Mesendoderm (in vitro differentiated cells): ENCODE data around the gene MAP2K4.

Source experiments
- DNase-seq: peaks from one replicate; pipeline ENCODE4 v3.0.0; 2013
- H2AK5ac ChIP-seq: 2 replicates; pipeline ENCODE4 v1.6.1; 2013; ENCODE audit warnings: low read length, inconsistent platforms
- H2BK120ac ChIP-seq: 2 replicates; pipeline ENCODE4 v1.6.1; 2013; ENCODE audit warnings: low read depth, mild to moderate bottlenecking, low read length, moderate library complexity, mixed read lengths
- H2BK15ac ChIP-seq: replicated peaks from 2 replicates; pipeline ENCODE4 v1.6.1; 2013; ENCODE audit warnings: low read depth, mild to moderate bottlenecking, moderate library complexity
- H2BK5ac ChIP-seq: 2 replicates; pipeline ENCODE4 v1.6.1; 2013; ENCODE audit warnings: low read length, inconsistent platforms
- H3K18ac ChIP-seq: 2 replicates; pipeline ENCODE4 v1.6.1; 2013; ENCODE audit warnings: mild to moderate bottlenecking, low read length, mixed read lengths
- H3K23ac ChIP-seq: one replicate; pipeline ENCODE4 v1.6.1; 2013; ENCODE audit warnings: low read length
- H3K27ac ChIP-seq: 2 replicates; pipeline ENCODE4 v1.5.1; 2013; ENCODE audit warnings: low read depth, mild to moderate bottlenecking, inconsistent platforms, low read length, moderate library complexity
- H3K27me3 ChIP-seq: 2 replicates; pipeline ENCODE4 v1.6.1; 2013; ENCODE audit warnings: low read length, control low read depth, mild to moderate bottlenecking, inconsistent platforms; ENCODE audit not compliant: insufficient read depth, poor library complexity
- H3K36me3 ChIP-seq: 2 replicates; pipeline ENCODE4 v1.6.1; 2013; ENCODE audit warnings: low read length, inconsistent platforms; ENCODE audit not compliant: control insufficient read depth, insufficient read depth
- H3K4ac ChIP-seq: one replicate; pipeline ENCODE4 v1.6.1; 2013; ENCODE audit warnings: low read depth, mild to moderate bottlenecking, low read length, moderate library complexity
- H3K4me1 ChIP-seq: 2 replicates; pipeline ENCODE4 v1.6.1; 2013; ENCODE audit warnings: low read depth, low read length, inconsistent platforms; ENCODE audit not compliant: control insufficient read depth
- H3K4me2 ChIP-seq: 2 replicates; pipeline ENCODE4 v1.6.1; 2013; ENCODE audit warnings: low read length
- H3K4me3 ChIP-seq: 2 replicates; pipeline ENCODE4 v1.5.1; 2013; ENCODE audit warnings: mild to moderate bottlenecking, low read length
- H3K56ac ChIP-seq: one replicate; pipeline ENCODE4 v1.6.1; 2013; ENCODE audit warnings: low read length
- H3K79me1 ChIP-seq: 2 replicates; pipeline ENCODE4 v1.6.1; 2013; ENCODE audit warnings: low read length, inconsistent platforms
- H3K79me2 ChIP-seq: 2 replicates; pipeline ENCODE4 v1.6.1; 2013; ENCODE audit warnings: mild to moderate bottlenecking, low read length; ENCODE audit not compliant: control insufficient read depth, insufficient read depth
- H3K9ac ChIP-seq: 2 replicates; pipeline ENCODE4 v1.6.1; 2013; ENCODE audit warnings: low read length, inconsistent platforms
- H4K5ac ChIP-seq: one replicate; pipeline ENCODE4 v1.6.1; 2013; ENCODE audit warnings: low read length
- H4K8ac ChIP-seq: one replicate; pipeline ENCODE4 v1.6.1; 2013; ENCODE audit warnings: low read depth, mild to moderate bottlenecking, control low read depth, low read length, moderate library complexity
- WGBS: extraction: QIAGEN DNeasy Blood & Tissue Kit; methylation state at CpG from one replicate; pipeline ENCODE4 v1.1.7; 2013; ENCODE audit warnings: low lambda C conversion rate, missing lambda C conversion rate; ENCODE audit not compliant: insufficient coverage; ENCODE audit errors: extremely low coverage; 5-methylcytosine and 5-hydroxymethylcytosine counted together

Gene MAP2K4

GRCh38 chr17:12062249-12062648, 41.6 kb downstream of the MAP2K4 start:
- WGBS, result no CpG with 5 or more reads among the region's 3 CpGs

DNA sequence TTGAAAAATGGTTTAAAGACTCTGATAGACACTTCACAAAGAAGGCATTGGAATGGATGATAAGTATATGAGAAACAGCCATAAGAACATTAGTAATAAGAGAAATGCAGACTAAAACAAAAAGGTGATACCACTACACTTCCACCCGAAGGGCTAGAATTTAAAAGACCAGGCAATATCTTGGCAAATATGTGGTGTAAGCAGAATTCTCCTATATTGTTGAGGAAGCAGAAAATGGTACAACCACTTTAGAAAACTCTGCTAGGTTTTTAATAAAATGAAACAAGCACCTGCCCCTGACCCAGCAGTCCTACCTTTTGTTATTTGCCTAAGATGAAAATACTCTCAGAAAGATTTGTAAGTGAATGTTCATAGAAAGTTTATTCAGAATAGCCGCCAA, 43.7 kb downstream of the MAP2K4 start:
- Histone ChIP-seq H2BK5ac (no peak overlapping the region), H3K79me2 (peaks cover 5% of the 10 kb centered on the region), H3K36me3 (no peaks in the 10 kb centered on the region), H3K79me1 (peaks cover 9% of the 10 kb centered on the region), H3K56ac (no peak overlapping the region), H4K5ac (no peak overlapping the region), H3K4me1 (no peaks in the 10 kb centered on the region), H3K27ac (no peak overlapping the region), H4K8ac (no peak overlapping the region), H3K4me2 (no peak overlapping the region), H2BK15ac (no peak overlapping the region), H3K18ac (no peak overlapping the region), H3K23ac (no peak overlapping the region), H3K27me3 (no peaks in the 10 kb centered on the region), H3K4ac (no peak overlapping the region), H3K4me3 (no peak overlapping the region), H3K9ac (no peak overlapping the region), H2BK120ac (no peak overlapping the region), H2AK5ac (no peak overlapping the region)
- DNase-seq, result no peak
- WGBS, result no CpG with 5 or more reads among the region's 2 CpGs

More at GRCh38 chr17:12062249-12062648, 41.6 kb downstream of the MAP2K4 start:
- no peak overlapping the region for H4K8ac ChIP-seq
- H3K9ac ChIP-seq, result no peak overlapping the region
- no peak overlapping the region for H2BK5ac ChIP-seq
- no peaks in the 10 kb centered on the region for H3K36me3 ChIP-seq
- H3K4me3 ChIP-seq, result no peak overlapping the region
- peaks cover 4% of the 10 kb centered on the region for H3K79me1 ChIP-seq
- H4K5ac ChIP-seq, result no peak overlapping the region
- H3K79me2 ChIP-seq, result peaks cover 2% of the 10 kb centered on the region
- no peaks in the 10 kb centered on the region for H3K27me3 ChIP-seq
- no peak overlapping the region for H3K56ac ChIP-seq
- H3K4me1 ChIP-seq, result no peaks in the 10 kb centered on the region
- DNase-seq, result no peak
- no peak overlapping the region for H2BK15ac ChIP-seq
- H3K4ac ChIP-seq, result no peak overlapping the region
- H3K4me2 ChIP-seq, result no peak overlapping the region
- no peak overlapping the region for H3K18ac ChIP-seq
- H2AK5ac ChIP-seq, result no peak overlapping the region
- H3K23ac ChIP-seq, result no peak overlapping the region
- no peak overlapping the region for H3K27ac ChIP-seq
- H2BK120ac ChIP-seq, result no peak overlapping the region

DNA sequence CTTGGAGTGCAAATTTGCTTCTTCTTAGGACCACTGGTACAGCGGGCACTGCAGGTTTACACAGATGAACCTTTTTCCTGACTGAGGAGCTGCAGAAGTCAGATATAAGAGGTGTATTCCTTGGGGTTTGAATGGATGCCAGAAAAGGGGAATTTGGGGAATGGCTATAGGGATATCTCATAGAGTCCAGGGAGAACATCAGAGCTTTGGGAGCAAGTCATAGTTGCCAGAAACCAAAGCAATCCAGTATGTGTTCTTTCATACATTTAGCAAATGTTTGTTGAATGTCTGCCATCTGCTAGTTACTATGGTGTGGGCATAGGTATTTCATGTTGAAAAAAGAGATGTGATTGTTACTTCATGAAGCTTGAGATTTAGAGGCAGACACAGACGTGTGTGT, 46.8 kb downstream of the MAP2K4 start:
- Histone ChIP-seq H3K27ac (no peak overlapping the region), H4K5ac (no peak overlapping the region), H3K79me1 (peaks cover 5% of the 10 kb centered on the region), H3K56ac (no peak overlapping the region), H3K79me2 (peaks cover 5% of the 10 kb centered on the region), H2BK5ac (no peak overlapping the region), H3K9ac (no peak overlapping the region), H3K36me3 (no peaks in the 10 kb centered on the region), H2AK5ac (no peak overlapping the region), H2BK15ac (no peak overlapping the region), H3K4me3 (no peak overlapping the region), H3K4ac (no peak overlapping the region), H3K4me2 (no peak overlapping the region), H3K4me1 (no peaks in the 10 kb centered on the region), H3K18ac (no peak overlapping the region), H4K8ac (no peak overlapping the region), H2BK120ac (no peak overlapping the region), H3K27me3 (no peaks in the 10 kb centered on the region), H3K23ac (no peak overlapping the region)
- no peak for DNase-seq
- WGBS, result no CpG with 5 or more reads among the region's 2 CpGs

DNA sequence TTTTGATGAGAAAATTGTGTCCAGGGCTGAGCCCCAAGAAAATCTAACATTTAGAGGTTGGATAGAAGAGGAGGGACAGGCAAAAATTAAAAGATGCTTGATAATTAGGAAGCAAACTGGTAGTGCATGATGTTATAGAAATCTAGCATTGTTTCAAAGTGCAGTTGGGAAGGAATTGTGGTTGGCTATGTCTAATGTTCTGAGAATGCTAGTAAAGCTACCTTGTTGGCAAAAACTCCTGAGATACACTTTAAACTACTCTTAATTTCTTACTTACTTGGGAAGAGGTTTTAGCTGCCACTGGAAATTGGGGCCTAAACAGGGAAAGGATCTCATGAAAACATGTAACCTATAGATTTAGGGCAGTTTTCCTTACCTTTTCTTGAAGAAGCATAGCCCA, 48.3 kb downstream of the MAP2K4 start:
- no peak overlapping the region for H3K9ac ChIP-seq
- no peak for DNase-seq
- H2BK5ac ChIP-seq, result no peak overlapping the region
- H4K8ac ChIP-seq, result no peak overlapping the region
- no peak overlapping the region for H3K4me2 ChIP-seq
- H3K4ac ChIP-seq, result no peak overlapping the region
- H3K79me2 ChIP-seq, result peaks cover 5% of the 10 kb centered on the region
- no peak overlapping the region for H2BK15ac ChIP-seq
- no peak overlapping the region for H2AK5ac ChIP-seq
- no peak overlapping the region for H3K56ac ChIP-seq
- no peaks in the 10 kb centered on the region for H3K27me3 ChIP-seq
- no peaks in the 10 kb centered on the region for H3K4me1 ChIP-seq
- H3K36me3 ChIP-seq, result no peaks in the 10 kb centered on the region
- H3K79me1 ChIP-seq, result peaks cover 5% of the 10 kb centered on the region
- no peak overlapping the region for H3K18ac ChIP-seq
- H3K27ac ChIP-seq, result no peak overlapping the region
- H3K23ac ChIP-seq, result no peak overlapping the region
- no peak overlapping the region for H3K4me3 ChIP-seq
- H2BK120ac ChIP-seq, result no peak overlapping the region
- H4K5ac ChIP-seq, result no peak overlapping the region

GRCh38 chr17:12070561-12070960, 49.9 kb downstream of the MAP2K4 start:
- no peak for DNase-seq
- no peaks in the 10 kb centered on the region for H3K36me3 ChIP-seq

DNA sequence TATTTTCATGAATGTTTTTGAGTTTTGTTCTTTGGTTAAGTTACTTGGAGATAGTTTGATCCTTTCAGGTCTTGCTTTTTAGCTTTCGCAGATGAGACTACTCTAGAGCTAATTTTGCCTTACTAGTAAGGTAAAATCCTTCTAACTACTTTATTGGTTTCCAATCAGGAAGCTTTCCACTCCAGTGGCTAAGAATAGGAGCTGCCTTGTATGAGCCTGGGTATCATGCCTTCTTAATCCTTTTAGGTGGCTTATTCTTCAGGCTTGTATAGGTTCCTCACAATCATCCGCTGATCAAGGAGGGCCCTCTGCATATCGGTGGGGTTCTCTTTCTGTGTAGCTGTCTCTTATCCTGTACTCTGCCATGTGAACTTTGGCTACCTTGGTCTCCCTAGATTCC, 53.7 kb downstream of the MAP2K4 start:
- no CpG with 5 or more reads among the region's 3 CpGs for WGBS
- no peak overlapping the region for H3K56ac ChIP-seq
- H3K27ac ChIP-seq, result no peak overlapping the region
- H3K4me3 ChIP-seq, result no peak overlapping the region
- H4K8ac ChIP-seq, result no peak overlapping the region
- no peaks in the 10 kb centered on the region for H3K27me3 ChIP-seq
- no peak overlapping the region for H3K18ac ChIP-seq
- no peaks in the 10 kb centered on the region for H3K4me1 ChIP-seq
- DNase-seq, result no peak
- H2AK5ac ChIP-seq, result no peak overlapping the region
- no peak overlapping the region for H2BK15ac ChIP-seq
- no peak overlapping the region for H2BK5ac ChIP-seq
- no peak overlapping the region for H3K4ac ChIP-seq
- no peak overlapping the region for H2BK120ac ChIP-seq
- H3K4me2 ChIP-seq, result no peak overlapping the region
- peaks cover 2% of the 10 kb centered on the region for H3K79me2 ChIP-seq
- no peaks in the 10 kb centered on the region for H3K36me3 ChIP-seq
- no peak overlapping the region for H4K5ac ChIP-seq
- H3K23ac ChIP-seq, result no peak overlapping the region
- no peak overlapping the region for H3K9ac ChIP-seq
- H3K79me1 ChIP-seq, result peaks cover 8% of the 10 kb centered on the region

More at GRCh38 chr17:12070561-12070960, 49.9 kb downstream of the MAP2K4 start:
- no peak overlapping the region for H2BK15ac ChIP-seq
- H3K56ac ChIP-seq, result no peak overlapping the region
- H3K18ac ChIP-seq, result no peak overlapping the region
- H3K27ac ChIP-seq, result no peak overlapping the region
- H3K4me1 ChIP-seq, result no peaks in the 10 kb centered on the region
- H3K4me2 ChIP-seq, result no peak overlapping the region
- H4K5ac ChIP-seq, result no peak overlapping the region
- no peak overlapping the region for H3K4ac ChIP-seq
- no peaks in the 10 kb centered on the region for H3K27me3 ChIP-seq
- no peak overlapping the region for H3K23ac ChIP-seq
- H2BK120ac ChIP-seq, result no peak overlapping the region
- peaks cover 3% of the 10 kb centered on the region for H3K79me2 ChIP-seq
- peaks cover 7% of the 10 kb centered on the region for H3K79me1 ChIP-seq
- H2AK5ac ChIP-seq, result no peak overlapping the region
- H2BK5ac ChIP-seq, result no peak overlapping the region
- no peak overlapping the region for H3K4me3 ChIP-seq
- H3K9ac ChIP-seq, result no peak overlapping the region
- H4K8ac ChIP-seq, result no peak overlapping the region
